Muscle layer of duodenum (tissue), 2 donors: ENCODE results near the gene DPH2.
A peak's percentile ranks its signal among the peaks of the same experiment; 100 is the strongest.

ENCODE experiments used
- H3K27ac ChIP-seq: one replicate; pipeline ENCODE4 v1.7.0; 2013; ENCODE audit warnings: mild to moderate bottlenecking, low read length
- H3K27me3 ChIP-seq: one replicate; pipeline ENCODE4 v1.7.0; 2013; ENCODE audit warnings: low read depth, mild to moderate bottlenecking, control low read depth, low read length
- H3K36me3 ChIP-seq, 2 donors: one replicate each; pipeline ENCODE4 v1.7.0; 2013; ENCODE audit warnings: low read length in 2 of 2, control low read depth in 1 of 2, mild to moderate bottlenecking in 1 of 2; ENCODE audit not compliant: insufficient read depth in 2 of 2, control insufficient read depth in 1 of 2
- H3K4me1 ChIP-seq, 2 donors: one replicate each; pipeline ENCODE4 v1.7.0; 2013; ENCODE audit warnings: low read length in 2 of 2, mild to moderate bottlenecking in 2 of 2, control low read depth in 1 of 2, moderate library complexity in 1 of 2; ENCODE audit not compliant: insufficient read depth in 2 of 2, control insufficient read depth in 1 of 2
- H3K4me3 ChIP-seq, 2 donors: one replicate each; pipeline ENCODE4 v1.7.0; 2013; ENCODE audit warnings: low read length in 2 of 2, low read depth in 1 of 2, mild to moderate bottlenecking in 1 of 2
- H3K9me3 ChIP-seq, 2 donors: one replicate each; pipeline ENCODE4 v1.7.0; 2013; ENCODE audit warnings: low read length in 2 of 2, control low read depth in 1 of 2, mild to moderate bottlenecking in 1 of 2; ENCODE audit not compliant: control insufficient read depth in 1 of 2
- donor health status: healthy.

Gene DPH2

GRCh38 chr1:43946236-43947060, 23.4 kb upstream of the DPH2 start, which contains the start of gene IPO13:
Gene IPO13, plus strand, starts transcription at chr1:43946950. Its CDS starts 651 bp downstream, at chr1:43947601.
- peaks cover 13 to 29% of the 10 kb centered on the region in 2 donors for H3K4me1 ChIP-seq
- peaks cover 7 to 12% of the 10 kb centered on the region in 2 donors for H3K36me3 ChIP-seq
- no peaks in the 10 kb centered on the region for H3K27me3 ChIP-seq
- H3K9me3 ChIP-seq = no peaks in the 10 kb centered on the region
- H3K27ac ChIP-seq = peak within 1 kb of the TSS; percentile 87
- H3K4me3 ChIP-seq = peak within 1 kb of the TSS; percentile 79 to 90

- no peaks in the 10 kb centered on the region for H3K27me3 ChIP-seq
- peak overlapping the region; percentile 79 to 90 for H3K4me3 ChIP-seq
- peaks cover 7 to 12% of the 10 kb centered on the region in 2 donors for H3K36me3 ChIP-seq
- H3K9me3 ChIP-seq = no peaks in the 10 kb centered on the region
- H3K4me1 ChIP-seq = peaks cover 13 to 29% of the 10 kb centered on the region in 2 donors
- H3K27ac ChIP-seq = peak overlapping the region; percentile 87
Measured at GRCh38 chr1:43947061-43947873, 22.5 kb upstream of the DPH2 start.

GRCh38 chr1:43947874-43948437, 21.9 kb upstream of the DPH2 start:
- Histone ChIP-seq H3K4me1 (peaks cover 13 to 29% of the 10 kb centered on the region in 2 donors), H3K36me3 (peaks cover 7 to 9% of the 10 kb centered on the region in 2 donors), H3K27ac (no peak overlapping the region), H3K4me3 (peak overlapping the region; percentile 79 to 90), H3K9me3 (no peaks in the 10 kb centered on the region), H3K27me3 (no peaks in the 10 kb centered on the region)

- Histone ChIP-seq H3K36me3 (peaks cover 7 to 9% of the 10 kb centered on the region in 2 donors), H3K4me3 (no peak overlapping the region), H3K4me1 (peaks cover 13 to 29% of the 10 kb centered on the region in 2 donors), H3K27me3 (no peaks in the 10 kb centered on the region), H3K9me3 (no peaks in the 10 kb centered on the region), H3K27ac (no peak overlapping the region)
Measured at GRCh38 chr1:43949678-43950077, 20.1 kb upstream of the DPH2 start.

GRCh38 chr1:43951021-43951985, 18.5 kb upstream of the DPH2 start:
- no peaks in the 10 kb centered on the region for H3K27me3 ChIP-seq
- no peak overlapping the region for H3K27ac ChIP-seq
- H3K9me3 ChIP-seq = no peaks in the 10 kb centered on the region
- H3K4me3 ChIP-seq = no peak overlapping the region
- peaks cover 11 to 13% of the 10 kb centered on the region in 2 donors for H3K36me3 ChIP-seq
- peaks cover 10 to 21% of the 10 kb centered on the region in 2 donors for H3K4me1 ChIP-seq

DNA sequence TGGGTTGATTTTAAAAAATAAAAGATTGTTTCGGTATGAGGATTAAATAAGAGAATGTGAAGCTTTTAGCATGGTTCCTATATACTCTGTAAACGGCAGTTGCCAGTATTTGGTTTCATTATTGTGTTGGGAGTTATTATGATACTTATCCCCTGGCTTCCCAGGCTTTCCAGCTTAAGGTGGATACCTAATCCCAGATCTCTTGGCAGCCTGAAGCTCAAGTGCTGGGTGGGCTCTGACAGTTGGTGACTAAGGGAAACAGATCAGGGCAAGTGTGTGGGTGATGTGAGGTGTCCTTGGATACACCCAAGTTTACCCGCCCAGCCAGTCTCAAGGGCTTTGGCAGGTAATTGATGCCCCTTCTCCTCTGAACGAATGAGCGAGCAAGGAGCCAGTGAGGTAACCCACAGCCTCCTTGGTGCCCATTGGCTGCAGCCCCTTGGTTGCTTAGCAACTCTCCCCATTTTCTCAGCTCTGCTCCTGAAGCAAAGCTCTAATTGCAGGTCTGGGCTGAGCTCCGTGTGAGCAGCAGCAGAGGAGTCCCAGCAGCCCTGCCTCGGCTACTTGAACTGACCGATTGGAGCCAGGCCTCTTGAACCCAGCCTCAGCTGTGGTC, 17.0 kb upstream of the DPH2 start:
- Histone ChIP-seq H3K4me1 (peaks cover 6 to 14% of the 10 kb centered on the region in 2 donors), H3K36me3 (peaks cover 25 to 26% of the 10 kb centered on the region in 2 donors), H3K4me3 (no peak overlapping the region), H3K27ac (no peak overlapping the region), H3K9me3 (no peaks in the 10 kb centered on the region), H3K27me3 (no peaks in the 10 kb centered on the region)

GRCh38 chr1:43953361-43953760, 16.4 kb upstream of the DPH2 start:
- Histone ChIP-seq H3K4me1 (peaks cover under 1 to 9% of the 10 kb centered on the region in 2 donors), H3K36me3 (peaks cover 30 to 32% of the 10 kb centered on the region in 2 donors), H3K9me3 (no peaks in the 10 kb centered on the region), H3K27me3 (no peaks in the 10 kb centered on the region), H3K27ac (no peak overlapping the region), H3K4me3 (no peak overlapping the region)

DNA sequence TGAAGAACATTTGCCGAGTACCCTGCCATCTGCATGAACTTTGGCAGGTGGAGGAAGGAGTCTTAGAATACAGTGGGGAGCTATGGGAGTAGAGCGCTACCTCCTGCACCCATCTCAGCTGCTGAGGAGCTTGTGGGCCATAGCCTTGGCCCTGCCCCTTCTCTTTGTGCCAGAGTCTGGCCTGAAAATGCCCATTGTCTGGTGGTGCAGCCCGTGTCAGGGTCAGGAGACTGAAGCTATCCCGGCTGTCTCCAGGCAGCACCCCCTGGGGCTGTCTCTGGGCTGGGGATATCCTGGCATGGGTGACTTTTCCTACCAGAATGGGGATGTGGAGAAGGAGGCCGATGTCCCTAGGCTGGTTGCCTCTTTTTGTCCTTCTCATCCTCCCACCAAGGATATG, 15.8 kb upstream of the DPH2 start:
- Histone ChIP-seq H3K27me3 (no peaks in the 10 kb centered on the region), H3K4me1 (peaks cover 0 to 2% of the 10 kb centered on the region in 2 donors), H3K36me3 (peaks cover 37% of the 10 kb centered on the region in 2 donors), H3K4me3 (no peak overlapping the region), H3K27ac (no peak overlapping the region), H3K9me3 (no peaks in the 10 kb centered on the region)

GRCh38 chr1:43956234-43956633, 13.6 kb upstream of the DPH2 start:
- Histone ChIP-seq H3K27me3 (no peaks in the 10 kb centered on the region), H3K36me3 (peaks cover 43 to 52% of the 10 kb centered on the region in 2 donors), H3K4me3 (no peak overlapping the region), H3K9me3 (no peaks in the 10 kb centered on the region), H3K27ac (no peak overlapping the region), H3K4me1 (no peaks in the 10 kb centered on the region)

DNA sequence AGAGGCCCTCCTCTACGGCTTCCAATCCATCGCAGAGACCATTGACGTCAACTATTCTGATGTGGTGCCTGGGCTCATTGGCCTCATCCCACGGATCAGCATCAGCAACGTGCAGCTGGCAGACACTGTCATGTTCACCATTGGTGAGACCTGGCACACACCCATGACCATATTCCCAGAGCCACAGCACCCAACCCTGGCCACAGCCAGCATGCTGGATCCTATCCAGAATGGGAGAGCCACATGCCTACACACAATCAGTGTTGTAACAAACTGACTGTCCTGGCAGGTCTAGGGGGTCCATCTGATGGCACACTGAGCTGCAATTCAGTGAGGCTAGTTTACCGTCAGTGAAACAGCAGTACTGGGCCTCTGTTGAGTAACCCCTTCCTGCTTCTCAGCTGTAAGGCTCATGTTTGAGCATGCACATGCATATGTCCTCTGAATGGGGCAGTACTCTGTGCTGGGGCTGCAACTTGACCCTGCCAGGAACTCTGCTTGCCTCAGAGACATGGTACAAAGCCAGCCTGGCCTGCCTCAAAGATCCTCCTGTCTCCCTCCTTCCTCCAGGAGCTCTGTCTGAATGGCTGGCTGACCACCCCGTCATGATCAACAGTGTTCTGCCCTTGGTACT, 12.3 kb upstream of the DPH2 start:
- Histone ChIP-seq H3K4me3 (no peak overlapping the region), H3K4me1 (no peaks in the 10 kb centered on the region), H3K27me3 (no peaks in the 10 kb centered on the region), H3K9me3 (no peaks in the 10 kb centered on the region), H3K36me3 (peaks cover 54 to 65% of the 10 kb centered on the region in 2 donors), H3K27ac (no peak overlapping the region)
